HPDE6-E6E7 (cell line): ENCODE measurements around the gene TPM4.
"Not testable (repeated sequence)": the region's sequence is repeated elsewhere in the genome, so short reads cannot be mapped to it uniquely, and the experiment has no call there.

ENCODE experiments used
- DNase-seq: peaks from one replicate; pipeline ENCODE4 v3.0.0; 2011; ENCODE audit warnings: missing footprints; ENCODE audit errors: extremely low spot score

The TPM4 gene

DNA sequence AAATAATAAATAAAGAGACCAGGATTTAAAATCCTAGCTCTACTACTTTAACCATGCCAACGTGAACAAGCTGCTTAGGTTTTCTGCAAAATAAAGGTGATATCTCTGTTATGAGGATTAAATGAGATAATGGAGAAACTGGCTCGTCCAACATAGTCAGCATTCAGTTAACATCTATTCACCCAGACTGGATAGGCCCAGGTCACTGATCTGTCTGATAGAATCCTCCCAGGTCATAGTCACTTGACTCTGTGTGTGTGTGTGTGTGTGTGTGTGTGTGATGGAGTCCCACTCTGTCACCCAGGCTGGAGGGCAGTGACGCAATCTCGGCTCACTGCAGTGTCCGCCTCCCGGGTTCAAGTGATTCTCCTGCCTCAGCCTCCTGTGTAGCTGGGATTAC lies 22.5 kb downstream of the TPM4 start:
- no peak for DNase-seq

- not testable (repeated sequence) for DNase-seq
Observed at GRCh38 chr19:16099314-16099965, 23.1 kb downstream of the TPM4 start.

DNA sequence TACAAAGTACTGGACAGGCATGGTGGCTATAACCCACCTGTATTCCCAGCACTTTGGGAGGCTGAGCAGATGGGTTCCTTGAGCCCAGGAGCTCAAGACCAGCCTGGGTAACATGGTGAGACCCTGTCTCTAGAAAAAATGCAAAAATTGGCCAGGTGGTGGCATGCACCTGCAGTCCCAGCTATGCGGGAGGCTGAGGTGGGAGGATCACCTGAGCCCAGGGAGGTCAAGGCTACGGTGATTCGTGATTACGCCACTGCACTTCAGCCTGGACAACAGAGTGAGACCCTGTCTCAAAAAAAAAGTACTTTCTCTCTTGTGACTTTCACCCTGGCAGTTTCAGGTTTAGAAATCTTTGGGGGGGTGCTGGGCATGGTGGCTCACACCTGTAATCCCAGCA lies 24.2 kb downstream of the TPM4 start:
- no peak for DNase-seq

DNA sequence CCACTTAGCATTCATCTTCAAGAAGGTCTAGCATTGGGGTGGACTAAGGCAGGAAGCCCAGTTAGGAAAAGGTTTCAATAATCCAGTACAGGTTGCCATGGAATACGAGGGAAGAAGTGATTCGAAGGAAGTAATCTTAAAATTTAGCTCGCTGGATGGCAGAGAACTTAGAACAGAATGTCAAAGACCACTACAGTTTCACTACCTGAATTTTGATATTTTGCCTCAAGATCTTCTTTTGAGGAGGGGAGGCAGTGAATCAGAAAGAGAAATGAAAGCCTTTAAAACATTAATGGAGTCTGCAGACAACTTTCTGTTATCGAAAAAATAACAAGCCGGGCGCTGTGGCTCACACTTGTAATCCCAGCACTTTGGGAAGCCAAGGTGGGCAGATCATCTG lies 28.4 kb downstream of the TPM4 start:
- DNase-seq, result no peak

DNA sequence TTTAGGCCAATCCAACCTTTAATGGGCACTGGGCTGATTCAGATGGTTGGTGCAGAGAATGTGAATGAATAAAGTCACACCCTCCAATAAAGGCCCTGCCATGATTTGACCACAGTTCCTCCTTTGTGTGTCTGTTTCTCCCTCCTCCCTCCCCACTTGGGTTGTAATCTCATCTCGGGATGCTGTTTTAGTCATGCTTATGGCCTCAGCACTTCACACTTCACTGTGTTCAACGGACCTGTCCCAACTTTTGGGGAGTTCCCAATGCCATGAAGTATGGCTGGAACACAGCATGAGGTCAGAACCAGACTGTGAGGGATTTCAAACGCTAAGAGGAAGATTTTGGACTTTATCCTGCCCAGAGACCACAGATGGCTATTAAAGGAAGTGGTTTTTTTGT lies 29.8 kb downstream of the TPM4 start:
- no peak for DNase-seq

DNA sequence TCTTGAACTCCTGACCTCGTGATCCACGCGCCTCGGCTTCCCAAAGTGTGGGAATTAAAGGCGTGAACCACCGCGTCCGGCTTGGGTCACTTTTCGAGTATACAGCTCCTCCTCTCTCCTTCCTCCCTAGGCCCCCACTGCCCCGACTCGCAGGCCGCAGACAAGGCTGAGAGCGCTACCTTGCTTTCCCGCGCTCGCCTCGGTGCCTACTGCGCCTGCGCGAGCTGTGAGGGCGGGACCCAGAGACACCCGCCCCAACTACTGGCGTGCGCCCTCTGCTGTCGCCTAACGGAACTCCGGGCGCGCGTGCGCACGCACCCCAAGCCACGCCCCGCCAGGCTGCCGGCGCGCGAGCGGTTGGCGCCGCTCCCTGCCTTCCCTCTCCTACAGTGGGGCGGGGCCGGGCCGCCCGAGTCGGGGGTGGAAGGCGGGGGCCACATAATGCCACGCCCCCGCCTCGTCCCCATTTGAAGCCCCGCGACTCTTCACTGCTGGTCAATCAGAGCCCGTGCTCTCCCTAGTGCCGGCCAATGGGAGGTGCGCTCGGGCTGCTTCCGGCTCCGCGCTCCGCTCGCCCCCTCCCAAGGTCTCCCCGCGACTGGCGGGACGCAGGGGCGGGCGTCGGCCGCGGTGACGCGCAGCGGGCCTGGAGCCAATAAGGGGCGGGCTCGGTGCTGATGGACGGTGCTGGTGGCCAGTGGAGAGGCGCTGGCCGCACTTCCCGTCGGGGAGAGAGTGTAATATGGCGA lies 35.0 kb downstream of the TPM4 start, which contains the start of gene RAB8A:
TSS of gene RAB8A (plus strand) at position 730 of the 749 bp plus-strand sequence. CDS start at position 743, 13 bp downstream.
- peak; percentile 100 for DNase-seq

DNA sequence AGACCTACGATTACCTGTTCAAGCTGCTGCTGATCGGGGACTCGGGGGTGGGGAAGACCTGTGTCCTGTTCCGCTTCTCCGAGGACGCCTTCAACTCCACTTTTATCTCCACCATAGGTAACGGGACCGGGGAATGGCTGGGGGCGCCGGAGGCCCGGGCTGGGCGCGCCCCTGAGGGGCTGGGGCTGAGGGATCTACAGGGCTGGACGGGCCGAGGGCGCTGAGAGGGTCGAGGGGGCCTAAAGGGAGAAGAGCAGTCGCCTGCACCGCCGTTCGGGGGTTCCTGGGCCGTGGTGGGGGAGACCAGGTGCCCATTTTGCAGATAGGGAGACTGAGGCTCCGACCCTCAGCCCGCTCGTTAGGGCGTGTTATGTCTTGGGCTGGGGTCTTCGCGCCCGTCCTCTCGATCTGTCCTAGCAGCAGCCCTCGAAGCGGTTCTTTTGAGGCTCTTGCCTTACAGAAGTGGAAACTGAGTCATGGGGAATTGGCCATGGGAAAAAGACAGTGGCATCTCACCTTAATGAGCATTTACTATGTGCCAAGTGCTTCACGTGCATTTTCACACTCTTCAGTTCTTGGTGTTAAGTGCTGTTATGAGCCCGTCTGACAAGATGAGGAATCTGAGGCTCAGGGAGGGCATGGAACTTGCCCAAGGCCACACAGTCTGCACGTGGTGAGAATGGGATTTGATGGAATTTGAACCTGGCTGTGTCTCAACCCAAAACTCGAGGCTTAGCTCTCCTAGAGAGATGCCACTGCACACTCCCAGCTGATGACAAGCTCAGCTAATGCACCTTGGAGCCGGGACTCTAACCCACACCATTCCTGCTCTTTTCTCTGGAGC lies 35.8 kb downstream of the TPM4 start:
- no peak for DNase-seq

DNA sequence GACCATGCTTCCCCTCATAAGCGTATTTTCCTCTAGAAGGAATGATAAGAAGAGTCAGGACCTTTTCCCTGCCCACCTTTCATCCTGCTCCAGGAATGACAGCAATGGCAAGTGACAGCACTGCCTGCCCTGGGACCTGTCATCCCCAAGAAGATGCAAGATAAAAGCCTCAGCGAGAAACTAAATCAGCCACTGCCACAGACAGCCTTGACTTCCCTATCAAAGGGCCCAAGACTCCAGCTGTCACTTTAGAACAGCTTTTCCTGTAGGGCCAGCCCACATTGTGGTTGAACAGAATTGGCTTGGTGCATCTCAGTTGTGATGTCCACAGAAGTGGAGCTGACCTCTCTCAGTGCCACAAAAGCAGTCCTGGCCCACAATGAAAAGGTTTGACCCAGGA lies 36.5 kb downstream of the TPM4 start:
- DNase-seq, result no peak

- DNase-seq, result no peak
Observed at GRCh38 chr19:16113727-16114126, 37.4 kb downstream of the TPM4 start.

- no peak for DNase-seq
Observed at GRCh38 chr19:16115301-16116039, 39.2 kb downstream of the TPM4 start.

DNA sequence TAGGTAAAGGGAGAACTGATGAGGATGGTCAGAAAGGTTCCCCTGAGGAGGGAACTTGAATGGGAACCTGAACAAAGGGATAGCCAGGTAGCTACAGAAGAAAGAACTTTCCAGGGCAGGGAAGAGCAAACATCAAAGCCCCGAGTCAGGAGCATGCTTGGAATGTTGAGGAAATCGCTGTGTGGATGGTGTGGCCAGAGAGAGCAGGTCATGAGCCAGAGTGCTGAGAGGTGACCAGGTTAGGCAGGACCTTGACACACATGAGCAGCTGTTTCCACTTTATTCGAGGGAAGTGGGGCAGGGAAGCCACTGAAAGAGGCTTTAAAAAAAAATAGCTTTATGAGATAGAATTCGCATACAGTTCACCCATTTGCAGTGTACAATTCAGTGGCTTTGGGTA lies 39.8 kb downstream of the TPM4 start:
- no peak for DNase-seq

DNA sequence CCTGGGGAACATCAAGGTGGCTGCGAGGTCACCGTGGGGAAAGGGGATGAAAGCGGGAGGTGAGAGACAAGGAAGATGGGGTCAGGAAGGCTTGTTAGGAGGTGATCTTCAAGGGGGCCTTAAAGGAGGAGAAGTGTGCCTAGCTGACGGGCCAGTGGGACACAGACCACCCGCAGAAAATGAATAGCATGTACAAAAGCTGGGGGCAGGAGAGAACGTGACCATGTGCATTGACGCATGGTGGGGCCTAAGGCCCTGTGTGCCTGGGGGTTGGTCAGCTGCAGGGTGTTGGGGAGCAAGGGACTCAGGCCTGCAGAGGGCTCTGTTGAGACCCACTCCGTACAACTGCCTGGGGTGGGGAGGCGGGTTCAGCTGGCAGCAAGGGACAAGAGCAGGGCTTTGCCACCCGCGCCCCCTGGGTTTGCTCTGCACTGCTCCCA lies 41.3 kb downstream of the TPM4 start:
- no peak for DNase-seq

DNA sequence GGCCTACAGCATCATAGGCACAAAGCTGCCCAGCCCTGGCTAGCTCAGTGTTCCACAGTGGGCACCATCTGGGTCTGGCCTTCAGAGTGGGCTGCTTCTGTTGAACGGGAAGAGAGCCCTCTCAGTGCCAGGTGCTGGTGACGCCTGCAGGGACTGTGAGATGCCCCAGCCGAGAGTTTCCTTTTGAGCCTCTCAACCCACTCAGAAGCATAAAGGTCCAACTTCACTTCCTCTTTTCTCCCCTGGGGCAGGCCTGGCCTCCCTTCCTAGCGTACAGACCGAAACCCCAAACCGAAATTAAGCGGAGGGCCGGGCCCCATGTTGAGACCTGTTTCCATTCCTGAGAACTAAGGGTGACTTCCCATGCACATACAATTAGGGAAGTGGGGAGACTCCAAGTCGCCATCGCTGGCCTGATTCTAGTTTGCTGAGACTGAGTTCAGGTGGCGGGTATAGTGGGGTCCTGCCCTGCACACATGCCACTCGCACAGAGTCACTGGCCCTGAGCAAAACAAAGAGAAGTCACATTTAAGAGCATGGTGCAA lies 42.3 kb downstream of the TPM4 start:
- DNase-seq, result no peak

DNA sequence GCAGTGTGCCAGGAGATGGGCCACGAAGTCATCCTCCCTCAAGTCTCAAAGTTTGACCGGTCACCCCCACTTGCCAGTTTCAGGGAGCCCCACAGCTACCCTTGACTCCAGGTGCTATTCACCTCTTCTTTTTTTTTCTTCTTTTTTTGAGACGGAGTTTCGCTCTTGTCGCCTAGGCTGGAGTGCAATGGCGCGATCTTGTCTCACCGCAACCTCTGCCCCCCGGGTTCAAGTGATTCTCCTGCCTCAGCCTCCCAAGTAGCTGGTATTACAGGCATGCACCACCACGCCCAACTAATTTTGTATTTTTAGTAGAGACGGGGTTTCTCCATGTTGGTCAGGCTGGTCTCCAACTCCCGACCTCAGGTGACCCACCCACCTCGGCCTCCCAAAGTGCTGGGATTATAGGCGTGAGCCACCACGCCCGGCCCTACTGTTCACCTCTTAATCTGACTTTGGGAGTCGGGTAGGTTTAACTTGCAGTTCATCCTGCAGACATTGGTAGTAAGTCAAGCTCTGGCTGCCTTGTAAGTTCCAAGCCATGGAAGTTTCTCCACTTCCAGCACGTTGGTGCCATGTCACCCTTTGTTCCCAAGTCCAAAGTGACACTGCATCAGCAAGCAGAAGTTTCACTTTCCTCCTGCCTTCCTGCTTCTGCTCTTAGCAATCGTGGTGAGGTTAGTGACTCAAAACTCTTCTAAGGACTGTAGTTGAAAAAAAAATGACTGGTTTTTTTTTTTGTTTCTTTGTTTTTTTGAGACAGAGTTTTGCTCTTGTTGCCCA lies 43.0 kb downstream of the TPM4 start:
- DNase-seq, result not testable (repeated sequence)

DNA sequence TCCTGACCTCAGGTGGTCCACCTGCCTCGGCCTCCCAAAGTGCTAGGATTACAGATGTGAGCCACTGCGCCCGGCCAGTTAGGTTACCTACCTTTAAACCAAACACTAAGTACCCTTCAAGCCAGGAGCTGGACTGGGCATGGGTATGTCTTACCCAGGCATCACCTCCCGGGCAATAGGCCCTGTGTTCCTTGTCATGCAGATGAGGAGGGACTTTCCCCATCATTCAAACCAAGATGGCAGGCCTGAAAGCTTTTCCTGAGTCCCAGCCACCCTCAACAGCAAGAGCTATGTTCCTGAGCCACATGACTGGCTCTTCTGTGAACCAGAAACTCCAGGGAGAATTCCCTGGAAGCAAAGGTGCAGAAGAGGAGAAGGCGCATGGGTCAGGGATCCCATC lies 44.8 kb downstream of the TPM4 start:
- DNase-seq, result no peak

DNA sequence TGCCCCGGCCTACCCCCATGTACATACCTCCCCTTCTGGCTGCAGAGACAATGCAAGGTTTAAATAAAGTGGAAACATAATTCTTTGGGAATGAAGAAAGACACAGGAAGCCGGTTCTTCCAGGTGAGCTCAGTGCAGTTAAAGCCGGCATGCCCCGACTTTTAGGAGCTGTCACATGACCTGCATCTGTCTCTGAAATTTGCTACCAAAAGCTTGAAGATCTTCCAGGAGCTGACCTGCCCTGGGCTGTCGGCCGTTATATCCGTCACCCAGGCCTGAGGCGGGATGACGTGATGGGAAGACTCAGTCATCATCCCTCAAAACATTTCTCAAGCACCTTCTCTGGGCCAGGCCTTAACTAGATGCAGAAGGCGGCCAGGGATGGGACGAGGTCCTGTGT lies 45.7 kb downstream of the TPM4 start:
- no peak for DNase-seq

- no peak for DNase-seq
Observed at GRCh38 chr19:16124953-16125352, 48.7 kb downstream of the TPM4 start.

GRCh38 chr19:16125737-16126495 lies 49.6 kb downstream of the TPM4 start:
- no peak for DNase-seq

DNA sequence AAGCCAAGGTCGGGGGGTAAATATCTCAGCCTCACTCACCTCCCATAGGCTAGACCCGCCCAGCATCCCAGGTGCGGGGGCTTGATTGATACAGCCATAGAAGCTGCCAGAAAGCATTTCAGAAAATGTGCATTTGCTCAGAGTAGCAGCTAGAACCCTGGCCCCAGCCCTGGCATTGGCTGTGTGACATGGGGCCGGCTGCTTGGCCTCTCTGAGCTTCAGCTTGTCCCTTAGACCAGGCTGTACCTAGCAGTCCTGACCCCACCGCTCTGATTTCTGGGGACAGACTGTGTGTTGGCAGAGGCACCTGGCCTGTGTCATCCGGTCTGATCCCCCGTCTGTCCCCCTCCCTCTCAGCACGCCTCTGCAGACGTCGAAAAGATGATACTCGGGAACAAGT lies 50.8 kb downstream of the TPM4 start:
- no peak for DNase-seq
